GM12874 (cell line): Measurements from ENCODE around the gene CDH11.

Source experiments
- TF ChIP-seq, protein P1 (sequence below): IDR thresholded peaks from 2 replicates; pipeline ENCODE4 v1.5.1; 2011; ENCODE audit warnings: low read depth, mild to moderate bottlenecking, control low read depth, low read length, moderate library complexity; ENCODE audit not compliant: insufficient read depth

CDH11 gene

DNA sequence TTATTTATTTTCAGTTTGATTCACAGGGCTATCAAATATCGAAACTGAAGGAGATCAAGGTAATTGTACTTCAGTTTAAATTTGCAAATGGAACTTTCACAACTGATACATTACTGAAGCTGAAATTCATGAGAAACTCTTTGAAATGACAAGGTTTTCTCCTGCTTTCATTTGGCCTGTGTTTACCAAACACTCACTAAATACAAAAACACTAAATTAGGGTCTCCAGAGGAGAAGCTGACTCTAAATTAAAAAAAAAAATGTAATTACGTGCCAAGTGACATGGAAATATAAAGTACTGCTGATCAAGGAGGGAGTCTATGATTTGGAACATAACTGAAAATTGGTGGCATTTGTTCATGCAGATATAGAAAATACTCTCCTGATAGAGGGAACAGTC, 205.8 kb downstream of the CDH11 start:
- TF ChIP-seq, protein P1, sequence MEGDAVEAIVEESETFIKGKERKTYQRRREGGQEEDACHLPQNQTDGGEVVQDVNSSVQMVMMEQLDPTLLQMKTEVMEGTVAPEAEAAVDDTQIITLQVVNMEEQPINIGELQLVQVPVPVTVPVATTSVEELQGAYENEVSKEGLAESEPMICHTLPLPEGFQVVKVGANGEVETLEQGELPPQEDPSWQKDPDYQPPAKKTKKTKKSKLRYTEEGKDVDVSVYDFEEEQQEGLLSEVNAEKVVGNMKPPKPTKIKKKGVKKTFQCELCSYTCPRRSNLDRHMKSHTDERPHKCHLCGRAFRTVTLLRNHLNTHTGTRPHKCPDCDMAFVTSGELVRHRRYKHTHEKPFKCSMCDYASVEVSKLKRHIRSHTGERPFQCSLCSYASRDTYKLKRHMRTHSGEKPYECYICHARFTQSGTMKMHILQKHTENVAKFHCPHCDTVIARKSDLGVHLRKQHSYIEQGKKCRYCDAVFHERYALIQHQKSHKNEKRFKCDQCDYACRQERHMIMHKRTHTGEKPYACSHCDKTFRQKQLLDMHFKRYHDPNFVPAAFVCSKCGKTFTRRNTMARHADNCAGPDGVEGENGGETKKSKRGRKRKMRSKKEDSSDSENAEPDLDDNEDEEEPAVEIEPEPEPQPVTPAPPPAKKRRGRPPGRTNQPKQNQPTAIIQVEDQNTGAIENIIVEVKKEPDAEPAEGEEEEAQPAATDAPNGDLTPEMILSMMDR: no peak

DNA sequence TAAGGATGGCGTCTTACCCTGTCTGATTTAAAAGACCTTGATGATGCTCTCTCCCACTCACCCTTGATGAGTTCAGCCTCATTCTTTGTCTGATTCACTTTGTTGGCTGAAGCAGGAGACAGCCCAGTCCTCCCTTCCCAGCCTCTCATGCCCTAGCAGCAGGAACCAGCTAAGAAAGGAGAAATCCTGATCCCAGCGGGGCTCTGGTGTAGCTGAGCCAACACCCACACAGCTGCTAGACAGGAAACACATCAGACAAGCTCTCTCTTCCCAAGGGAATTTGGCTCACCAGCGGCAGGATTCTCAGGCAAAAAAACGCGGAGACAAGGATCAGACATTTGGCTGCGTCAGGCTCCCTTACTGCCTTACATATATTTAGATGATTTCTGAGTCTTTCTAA, 211.5 kb downstream of the CDH11 start:
- TF ChIP-seq, protein P1: no peak

DNA sequence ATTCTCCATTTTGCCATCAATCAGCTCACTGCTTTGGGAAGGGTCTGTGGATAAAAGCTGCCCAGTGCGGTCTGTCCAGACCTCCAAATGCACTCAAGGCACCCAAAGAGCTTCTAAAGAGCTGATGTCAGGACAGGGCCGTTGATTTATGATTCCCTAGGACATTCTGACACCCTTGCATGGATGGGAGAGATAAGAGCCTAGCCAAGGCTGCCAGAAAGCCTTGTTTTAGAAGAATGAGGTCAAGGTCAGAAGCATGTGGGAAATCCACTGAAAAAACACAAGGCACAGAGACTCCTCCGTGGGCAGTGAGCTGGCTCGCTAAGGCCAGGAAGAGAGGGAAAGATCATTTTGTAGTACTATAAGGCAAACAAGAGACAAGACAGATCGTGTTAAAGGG, 214.0 kb downstream of the CDH11 start:
- TF ChIP-seq, protein P1: no peak

DNA sequence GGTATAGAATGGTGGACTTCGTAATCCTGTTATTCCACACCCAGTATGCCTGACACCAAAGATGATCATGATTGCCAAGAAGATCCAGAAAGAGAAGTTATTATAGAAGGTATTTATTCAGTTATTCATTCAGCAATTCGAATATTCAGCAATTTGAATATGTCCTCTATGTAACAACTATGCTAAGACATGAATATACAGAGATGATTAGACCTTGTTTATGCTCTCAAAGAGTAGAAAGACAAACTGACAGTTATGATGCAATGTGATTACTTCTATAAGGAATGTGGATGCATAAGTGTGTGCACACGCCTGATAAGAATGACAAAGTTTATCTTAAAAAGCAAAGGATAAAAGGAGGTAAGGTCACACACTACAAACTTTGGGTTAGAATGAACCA, 218.1 kb downstream of the CDH11 start:
- TF ChIP-seq, protein P1: no peak

DNA sequence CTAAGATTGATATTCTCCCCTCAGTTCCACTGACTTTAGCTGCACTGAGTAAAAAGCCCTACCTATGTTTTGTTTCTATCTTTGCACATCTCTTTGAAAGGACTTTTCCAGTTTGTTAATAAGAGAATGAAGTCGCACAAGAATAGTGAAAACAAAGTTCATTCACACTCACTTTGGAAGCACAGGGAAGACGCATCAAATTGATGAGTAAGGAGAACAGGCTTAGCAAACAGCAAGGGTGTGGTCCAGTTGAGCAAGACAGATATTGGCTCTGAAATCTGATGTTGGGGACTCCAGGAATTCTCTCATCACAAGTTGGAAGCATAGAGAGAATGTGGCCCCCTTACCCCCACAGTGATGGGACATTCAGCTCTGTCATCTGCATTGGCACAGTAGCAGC, 221.3 kb downstream of the CDH11 start:
- TF ChIP-seq, protein P1: no peak

DNA sequence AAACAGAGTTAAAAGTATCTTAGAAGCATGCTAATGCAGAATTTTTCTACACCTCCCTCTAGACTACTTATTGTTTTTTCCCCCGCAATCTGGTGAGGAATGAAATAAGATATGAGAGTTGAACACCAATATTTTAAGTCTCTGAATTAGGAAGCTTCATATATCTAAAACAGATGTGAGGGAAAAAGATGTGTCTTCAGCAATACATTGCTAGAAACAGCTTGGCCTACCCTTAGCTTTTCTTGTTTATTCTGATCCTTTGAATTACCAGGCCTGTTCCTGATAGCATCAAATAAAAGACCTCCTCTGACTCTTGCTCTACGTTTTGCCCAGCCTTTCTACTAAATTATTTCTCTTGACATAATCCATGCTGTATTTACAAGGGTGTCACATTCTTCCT, 221.8 kb downstream of the CDH11 start:
- TF ChIP-seq, protein P1: no peak

DNA sequence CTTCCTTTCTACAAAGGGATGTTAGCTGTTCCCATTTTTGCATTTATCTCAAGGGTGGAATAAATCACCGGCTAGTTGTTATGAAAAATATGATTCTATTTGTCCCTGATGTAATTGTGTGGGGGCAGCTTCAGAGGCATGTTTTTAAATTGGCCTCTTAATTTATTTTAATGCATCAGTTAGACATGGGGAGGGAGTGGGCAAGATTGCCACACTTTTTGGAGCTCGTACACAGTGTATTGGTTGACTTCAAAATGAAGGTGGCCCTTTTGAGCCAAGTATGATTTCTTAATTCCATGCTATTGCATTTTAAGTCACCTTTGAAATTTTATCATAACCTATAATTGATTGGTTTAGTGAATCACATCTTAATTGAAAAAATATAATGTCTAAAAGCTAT, 223.7 kb downstream of the CDH11 start:
- TF ChIP-seq, protein P1: no peak
